ENCODE results near the gene MRPS6.

MRPS6 gene

DNA sequence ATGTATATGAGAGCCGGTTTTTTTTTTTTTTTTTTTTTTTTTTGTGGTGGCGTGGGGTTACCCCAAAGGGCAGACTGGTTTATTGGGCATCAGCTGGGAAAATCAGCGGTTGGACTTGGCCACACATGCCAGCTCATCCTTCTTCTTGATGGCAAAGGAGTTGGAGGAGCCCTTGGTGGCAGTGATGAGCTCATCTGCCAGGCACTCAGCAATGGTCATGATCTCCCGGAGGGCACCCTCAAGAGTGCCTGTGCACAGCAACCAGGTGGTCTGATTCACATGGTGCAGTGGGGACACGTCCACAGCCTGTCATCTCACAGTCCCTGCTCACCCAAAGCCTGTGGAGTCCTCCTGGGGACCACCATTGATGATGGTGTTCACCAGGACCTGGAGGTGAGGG lies 62.0 kb downstream of the MRPS6 start:
- DNase-seq, result peak; percentile 15

DNA sequence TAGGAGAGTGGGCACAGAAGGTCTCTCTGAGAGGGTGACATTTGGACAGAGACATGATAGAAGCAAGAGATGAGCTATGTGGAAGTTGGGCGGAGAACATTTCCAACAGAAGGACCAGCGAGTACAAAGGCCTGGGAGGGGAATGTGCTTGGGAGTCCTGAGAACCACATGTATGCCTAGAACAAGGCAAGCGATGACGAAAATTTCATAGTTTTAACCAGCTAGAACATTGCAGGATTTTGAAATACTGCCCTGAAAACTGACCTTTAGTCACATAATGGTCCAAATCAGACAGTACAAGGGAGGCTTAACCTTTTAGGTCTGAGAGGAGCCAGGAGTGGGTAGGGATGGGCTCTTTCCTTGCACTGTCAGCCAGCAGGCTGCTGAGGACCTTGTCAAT lies 68.0 kb downstream of the MRPS6 start:
- DNase-seq, result no peak

DNA sequence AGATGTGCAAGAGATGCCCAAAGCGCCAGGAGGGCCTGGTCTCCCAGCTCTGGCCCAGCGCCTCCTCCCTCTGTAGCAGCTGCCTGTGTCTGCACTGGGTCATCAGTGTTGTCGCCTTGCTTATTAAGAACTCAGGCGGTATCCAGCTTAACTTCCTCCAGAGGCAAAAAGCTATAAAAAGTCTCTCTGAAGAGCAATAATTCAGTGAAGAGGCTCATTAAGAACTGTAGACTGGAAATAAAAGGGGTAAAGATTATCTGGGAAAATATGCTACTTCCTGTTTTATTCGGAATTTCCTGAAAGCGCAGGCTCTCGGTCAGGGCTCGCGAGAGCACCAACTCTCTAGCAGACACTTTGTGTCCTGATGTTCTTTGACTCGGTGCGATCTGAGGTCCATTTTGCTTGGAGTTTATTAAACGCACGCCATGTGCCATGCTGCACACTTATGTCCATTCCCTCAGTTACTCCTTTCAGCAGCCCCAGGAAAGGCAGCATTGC lies 70.4 kb downstream of the MRPS6 start:
- DNase-seq, result no peak

DNA sequence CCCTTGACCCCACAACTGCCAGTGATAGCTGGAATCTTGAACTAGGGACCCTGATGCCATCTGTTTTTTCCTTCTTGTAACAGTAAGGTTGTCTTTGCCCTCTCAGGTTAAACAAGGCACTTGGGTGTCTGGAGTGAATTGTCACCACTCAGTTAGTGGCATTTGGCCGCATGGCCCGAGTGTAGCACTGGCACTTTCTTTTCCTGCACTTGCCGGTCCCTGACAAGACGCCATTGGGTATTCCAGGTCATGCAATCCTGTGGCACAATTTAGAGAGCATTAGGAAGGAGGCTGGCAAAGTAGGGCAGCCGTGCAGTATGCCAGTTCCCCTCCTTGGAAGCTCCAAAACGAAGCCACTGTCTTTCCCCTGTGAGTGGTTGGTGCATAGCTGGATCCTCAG lies 70.8 kb downstream of the MRPS6 start:
- no peak for DNase-seq

DNA sequence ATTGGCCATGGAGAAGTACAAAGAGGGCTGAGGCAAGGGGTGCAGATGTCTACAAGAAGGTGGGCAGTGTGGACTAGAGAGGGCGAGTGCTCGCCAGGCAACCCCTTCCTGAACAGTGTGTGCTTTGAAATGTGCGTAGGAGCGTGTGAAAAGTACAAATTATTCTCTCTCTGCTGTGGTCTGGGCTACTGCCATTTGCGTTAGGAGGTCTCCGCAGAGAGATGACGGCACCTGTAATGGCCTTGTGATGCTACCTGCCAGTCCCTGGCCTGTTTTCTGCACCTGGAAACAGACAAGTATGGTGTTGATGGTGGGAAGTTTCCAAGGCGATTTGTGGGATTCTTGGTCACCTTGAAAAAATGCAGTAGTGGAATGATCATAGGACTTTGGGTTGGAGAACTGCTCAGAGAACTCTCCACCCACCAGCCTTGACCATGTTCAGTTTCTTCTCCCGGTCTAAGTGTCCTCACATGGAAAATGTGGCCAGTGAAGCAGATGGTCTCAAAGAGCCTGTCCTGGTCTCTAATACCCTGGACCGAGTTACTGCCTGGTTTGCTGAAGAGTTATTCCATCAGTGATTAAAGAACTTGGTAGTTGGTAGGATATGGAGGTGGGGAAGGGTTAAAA lies 74.5 kb downstream of the MRPS6 start:
- DNase-seq, result peak; percentile 11

DNA sequence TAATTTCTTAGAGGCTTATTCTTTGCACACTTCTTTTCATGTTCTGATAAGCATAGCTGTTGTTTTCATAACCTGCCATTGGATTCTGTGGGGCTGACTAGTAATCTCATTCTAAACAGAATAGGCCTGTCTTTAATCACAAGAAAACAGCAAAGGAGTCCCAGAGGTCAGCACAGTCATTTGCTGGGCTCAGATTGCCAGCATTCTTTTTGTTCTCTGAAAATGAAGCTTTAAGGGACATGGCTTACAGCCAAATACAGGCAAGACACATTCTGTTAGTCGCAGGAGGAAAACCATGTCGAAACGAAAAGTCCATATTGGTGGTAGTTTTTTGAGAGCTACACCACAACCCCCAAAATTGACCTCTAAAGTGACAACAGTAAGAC lies 75.0 kb downstream of the MRPS6 start:
- DNase-seq, result no peak

DNA sequence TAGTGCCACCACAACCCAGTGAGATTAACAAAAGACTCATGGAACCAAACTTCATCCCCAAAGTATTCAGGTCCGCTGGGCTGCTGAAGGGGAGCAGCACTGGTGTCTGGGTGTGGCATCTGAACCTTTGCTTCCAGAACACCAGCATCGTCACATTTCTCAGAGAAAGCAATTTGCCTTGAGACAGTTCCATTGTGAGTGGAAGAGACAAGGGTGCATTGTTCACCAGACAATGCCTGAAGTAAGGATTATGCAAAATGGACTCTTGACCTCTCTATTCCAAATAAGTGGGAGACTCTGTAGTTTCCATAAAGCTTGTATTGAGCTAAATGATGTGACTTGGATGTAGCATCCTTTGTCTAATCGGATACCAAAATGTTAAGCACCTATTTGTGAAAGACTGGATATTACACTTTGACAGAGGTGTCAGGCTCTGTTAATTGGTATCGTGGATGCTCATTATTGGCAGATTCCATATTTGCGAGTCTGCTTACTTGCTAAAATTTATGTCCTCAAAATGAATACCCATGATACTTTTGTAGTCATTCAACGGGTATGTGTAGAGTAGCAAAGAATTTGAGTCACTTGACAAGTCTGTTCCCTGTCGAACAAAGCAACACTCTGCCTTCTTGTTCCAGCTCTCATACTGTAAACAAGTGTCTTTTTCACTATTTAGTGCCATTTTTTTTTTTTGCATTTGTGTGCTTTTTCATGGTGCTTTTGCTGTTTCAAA lies 75.6 kb downstream of the MRPS6 start:
- no peak for DNase-seq

DNA sequence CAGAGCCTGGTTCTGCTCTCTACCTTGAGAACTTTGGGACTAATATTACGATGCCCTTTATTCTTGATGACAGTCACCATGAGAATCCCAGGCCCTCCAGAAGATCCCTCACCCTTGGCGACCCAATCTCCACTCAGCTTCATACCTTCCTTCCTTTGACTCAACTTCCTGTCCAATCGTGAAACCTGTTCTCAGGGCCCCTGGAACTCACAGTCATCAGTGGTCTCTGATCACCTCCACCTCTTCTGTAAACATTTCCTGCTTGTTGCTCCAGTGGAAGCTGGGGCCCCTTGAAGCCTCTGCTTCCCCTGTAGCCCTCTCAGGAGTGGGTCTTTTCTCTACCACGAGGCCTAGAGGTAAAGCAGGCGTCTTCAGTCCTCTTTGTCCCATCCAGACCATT lies 79.1 kb downstream of the MRPS6 start:
- DNase-seq, result no peak

DNA sequence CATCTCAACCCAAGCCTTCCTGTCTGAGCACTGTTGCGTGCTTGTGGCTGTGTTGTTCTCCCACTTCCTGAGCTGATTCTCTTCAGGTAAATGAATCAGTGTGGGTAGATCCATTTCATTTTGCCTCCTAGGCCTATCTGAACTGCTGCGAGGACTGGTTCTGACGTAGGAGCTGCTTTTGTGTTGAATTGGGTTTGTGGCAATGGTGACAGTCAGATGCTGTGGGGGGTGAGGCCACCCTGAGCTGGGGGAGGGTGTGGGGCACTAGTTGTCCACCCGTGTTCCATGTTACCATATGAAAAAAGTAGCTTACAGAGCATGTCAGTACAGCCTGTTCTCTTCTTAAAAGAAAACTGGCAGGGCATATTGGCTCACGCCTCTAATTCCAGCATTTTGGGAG lies 81.5 kb downstream of the MRPS6 start:
- DNase-seq, result no peak

DNA sequence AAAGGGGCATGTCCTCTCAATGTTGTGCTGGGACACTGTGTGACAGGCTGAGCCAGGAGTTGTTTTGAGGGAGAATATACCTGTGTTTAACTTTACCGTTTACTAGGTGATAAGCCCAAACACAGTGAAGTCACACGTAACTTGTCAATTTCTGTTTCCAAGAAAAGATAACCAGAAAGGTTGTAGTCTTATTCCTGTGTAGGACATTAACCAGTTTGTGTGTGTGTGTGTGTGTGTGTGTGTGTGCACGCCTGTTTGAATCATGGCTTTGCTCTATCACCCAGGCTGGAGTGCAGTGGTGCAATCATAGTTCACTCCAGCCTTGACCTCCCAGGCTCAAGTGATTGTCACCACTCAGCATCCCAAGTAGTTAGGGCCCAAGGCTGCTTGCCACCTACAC lies 83.6 kb downstream of the MRPS6 start:
- DNase-seq, result no peak

DNA sequence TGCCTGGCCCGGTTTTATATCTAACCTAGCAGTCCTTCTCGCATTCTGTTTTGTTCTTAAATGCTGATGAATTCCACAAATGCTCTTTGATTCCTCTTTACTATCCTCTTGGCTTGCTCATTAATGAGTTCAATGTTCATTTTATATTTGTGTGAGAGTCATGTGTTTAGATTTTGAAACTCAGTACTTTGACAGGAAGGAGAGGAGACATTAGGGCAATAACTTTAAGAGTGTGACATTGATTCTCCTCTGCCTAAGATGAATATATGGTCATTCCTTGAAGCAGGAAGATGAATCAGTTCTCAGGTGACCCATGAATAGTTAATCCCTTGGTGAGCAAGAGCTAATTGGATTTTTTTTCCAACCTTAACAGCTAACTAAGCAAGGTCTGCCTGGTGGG lies 84.1 kb downstream of the MRPS6 start:
- no peak for DNase-seq

DNA sequence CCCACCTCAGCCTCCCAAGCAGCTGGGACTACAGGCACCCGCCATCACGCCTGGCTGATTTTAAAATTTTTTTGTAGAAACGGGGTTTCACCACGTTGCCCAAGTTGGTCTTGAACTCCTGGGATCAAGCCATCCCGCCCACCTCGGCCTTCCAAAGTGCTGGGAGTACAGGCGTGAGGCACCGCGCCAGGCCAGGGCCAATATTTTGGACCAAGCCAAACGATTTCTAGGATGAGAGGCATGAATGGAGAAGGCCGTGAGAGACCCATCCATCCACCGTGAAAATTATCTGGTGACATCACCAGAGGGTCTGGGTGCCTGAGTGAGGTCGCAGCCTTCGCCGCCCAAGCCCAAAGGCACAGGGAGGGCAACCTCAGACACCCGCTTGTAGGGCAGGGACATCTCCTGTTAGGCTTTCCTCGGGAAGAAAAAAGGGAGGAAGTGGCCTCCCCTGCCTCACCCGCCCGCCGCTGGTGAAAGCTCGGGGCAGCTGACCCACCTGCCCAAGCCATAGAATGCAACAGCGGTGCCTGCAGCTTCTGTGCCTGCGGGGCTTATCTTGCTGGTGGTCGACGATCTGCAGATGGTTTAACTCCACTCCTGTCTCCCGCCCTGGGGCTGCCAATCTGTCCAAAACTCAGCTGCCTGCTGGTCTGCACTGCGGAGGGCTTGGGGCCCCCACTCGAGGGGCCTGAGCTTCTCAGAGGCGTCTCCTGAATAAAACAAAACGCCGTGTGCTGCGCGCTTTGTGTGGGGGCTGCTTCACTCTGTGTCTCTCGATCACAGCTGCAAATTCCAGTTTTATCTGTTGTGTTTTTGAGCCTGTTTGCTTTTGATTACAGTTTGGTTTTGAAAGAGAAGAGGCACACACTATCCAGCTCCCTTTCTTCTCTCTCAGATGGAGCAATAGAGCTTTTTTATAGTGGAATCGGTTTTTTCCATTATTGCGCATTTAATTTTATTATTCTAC lies 85.8 kb downstream of the MRPS6 start:
- no peak for DNase-seq

DNA sequence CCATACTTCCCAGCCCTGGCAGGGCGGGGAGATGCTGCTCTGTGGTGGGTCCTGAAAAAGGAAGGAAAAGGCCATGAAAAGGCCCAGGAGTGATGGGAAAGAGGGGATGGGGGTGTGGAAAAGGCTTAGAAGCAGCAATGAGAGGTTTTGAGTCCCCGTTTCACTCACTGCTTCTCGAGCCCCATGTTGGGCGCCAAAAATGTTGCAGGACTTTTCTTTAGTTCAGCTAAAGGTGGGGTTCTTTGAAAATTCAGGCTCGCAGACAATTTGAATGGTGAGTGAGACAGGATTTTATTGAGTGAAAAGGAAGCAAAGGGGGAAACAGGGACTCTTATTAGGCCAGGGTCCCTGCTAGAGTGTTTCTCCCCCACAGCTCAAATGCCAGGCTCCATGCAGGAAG lies 93.1 kb downstream of the MRPS6 start:
- DNase-seq, result peak; percentile 8

DNA sequence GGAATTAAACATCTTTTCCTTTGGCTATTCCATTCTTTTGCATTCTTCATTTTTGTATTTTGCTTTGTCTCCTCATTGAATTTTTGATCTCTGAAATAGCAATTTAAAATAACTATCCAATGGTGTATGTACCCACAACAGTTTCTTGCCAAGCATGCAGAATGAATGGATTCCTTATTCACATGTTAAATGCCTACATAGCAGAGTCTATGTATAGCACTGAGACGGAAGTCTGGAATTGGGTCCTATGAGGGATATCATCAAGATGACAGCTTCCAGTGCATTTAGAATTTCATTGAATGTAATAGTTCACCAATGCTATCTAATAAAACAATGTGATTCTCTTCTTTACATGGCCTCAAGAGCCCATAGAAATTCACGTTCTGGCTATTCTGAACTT lies 97.5 kb downstream of the MRPS6 start:
- DNase-seq, result no peak

DNA sequence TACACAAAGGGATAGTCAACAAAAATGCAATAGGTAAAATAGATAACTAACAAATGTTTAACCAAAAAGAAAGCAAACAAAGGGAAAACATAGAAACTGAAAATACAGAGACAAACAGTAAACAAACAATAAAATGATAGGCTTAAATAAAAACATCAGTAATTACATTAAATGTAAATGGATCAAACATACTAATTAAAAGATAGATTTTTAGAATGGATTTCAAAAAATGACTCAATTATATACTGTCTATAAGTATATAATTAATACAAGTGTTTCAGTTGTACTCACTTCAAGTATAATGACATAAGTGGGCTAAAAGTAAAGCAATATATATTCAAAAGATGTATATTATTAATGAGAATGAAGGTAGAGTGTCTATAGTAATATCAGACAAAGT lies 101.1 kb downstream of the MRPS6 start:
- no peak for DNase-seq

DNA sequence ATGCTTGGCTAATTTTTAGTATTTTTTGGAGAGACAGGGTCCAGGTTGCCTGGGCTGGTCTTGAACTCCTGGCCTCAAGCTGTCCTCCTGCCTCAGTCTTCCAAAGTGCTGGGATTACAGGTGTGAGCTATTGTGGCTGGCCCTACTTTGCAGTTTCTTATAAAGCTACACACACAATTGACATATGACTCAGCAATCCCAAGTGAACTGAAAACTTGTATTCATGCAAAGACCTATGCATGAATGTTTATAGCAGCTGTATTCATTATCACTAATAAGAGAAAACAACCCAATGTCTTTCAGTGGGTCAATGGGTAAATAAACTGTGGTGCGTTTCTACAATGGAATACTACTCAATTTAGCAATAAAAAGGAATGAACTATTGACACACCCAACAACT lies 103.1 kb downstream of the MRPS6 start:
- DNase-seq, result no peak

DNA sequence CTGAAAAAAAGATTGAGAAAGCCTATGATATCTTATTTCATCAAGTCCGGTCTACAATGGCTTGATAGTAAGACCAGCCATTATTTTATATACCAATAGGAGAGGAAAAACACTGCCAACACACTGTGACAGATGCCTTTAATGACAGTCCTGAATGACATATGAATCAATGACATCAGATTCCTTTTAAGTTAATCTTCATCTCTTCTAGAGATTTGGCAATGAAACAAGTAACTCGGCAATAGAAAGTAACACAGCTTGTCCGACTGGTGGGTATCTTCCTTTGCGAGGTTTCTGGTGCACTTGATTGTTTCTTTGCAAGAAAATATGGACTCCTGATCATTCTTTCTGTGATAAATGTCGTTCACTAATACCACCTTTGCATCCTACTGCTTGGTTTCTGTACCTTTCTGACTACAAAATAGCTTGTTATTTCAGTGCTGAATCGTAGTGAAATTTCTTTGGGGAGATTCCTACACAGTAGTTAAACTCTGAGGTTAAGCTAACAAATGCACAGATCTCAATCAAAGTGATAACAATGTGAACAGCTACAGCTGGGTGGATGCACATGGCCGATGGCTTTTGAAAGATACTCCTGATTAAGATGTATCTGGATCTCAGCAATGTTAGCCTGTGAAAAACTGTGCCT lies 104.7 kb downstream of the MRPS6 start:
- DNase-seq, result no peak

DNA sequence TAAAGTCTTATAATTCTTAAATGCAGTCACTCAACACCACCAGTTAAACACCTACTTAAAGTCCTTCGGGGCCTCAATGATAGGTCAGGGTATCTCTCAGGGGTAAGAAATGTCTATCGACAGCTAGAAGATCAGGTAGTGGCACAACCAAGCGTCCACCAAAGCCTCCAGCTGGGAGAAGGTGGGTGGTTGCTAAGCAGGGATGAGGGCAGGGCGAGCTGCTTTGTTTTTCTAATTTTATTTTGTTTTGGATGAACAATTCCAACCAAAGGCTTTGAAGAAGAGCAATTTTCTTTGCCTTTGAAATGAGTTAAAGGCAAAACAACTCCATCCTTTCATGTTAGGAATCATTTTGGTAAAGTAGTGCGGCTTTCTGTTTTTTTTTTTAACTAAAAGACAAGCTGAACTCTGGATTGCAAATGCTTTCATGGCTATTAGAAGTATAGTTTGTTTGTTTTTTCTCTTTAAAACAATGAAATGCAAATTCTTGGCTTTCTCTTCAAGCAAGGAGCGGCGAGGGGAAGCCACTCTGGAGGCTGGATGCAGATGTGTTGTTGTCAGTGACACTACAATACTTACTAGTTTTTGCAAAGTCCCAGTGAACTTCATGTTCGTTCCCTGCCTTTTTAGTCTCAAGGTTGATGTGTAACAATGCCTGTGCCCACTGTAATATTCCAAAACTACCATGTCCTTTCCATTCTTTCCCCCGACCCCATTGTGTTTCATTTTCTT lies 106.0 kb downstream of the MRPS6 start:
- no peak for DNase-seq

DNA sequence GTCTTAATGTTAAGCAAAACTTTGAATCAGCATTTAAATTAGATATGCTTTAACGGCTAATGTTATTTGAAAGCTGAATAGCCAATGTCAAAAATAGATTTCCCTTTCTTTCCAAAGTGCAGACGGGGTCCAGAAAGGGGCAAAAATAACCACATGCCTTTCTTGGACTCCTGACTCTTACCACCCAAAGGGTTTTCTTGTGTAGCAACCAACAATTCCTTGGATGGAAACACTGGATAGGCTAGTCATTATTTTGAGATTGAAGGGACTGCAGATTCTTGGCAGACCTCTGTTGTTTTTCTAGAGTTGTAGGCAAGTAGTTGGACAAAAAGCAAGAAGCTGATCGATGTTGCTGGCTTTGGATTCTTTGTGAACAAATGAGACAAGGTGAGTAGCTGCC lies 107.0 kb downstream of the MRPS6 start:
- DNase-seq, result no peak

DNA sequence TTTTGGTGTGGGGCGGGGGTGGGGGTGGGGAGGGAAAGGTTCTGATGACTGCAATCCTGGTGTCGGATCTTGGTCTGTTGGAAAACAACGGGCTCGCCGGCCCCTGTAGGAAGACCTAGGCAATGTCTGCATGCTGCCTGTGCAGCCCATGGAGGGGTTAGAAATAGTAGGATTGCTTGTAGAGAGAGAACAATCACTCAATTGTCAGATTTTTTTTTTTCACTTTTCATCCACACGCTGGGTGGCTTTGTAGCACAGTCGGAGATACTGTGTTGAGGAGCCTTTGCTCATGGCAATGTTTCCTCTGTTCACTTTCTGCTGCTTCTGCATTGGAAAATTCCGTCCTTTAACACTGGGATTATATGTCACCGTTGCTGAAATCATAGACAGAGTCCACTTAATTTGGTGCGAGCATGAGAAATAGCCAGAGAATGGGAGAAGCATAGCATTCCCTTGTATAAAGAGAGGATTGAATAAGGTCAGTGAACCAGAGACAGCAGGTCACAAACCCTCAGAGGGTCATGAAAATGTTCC lies 107.5 kb downstream of the MRPS6 start:
- DNase-seq, result no peak

DNA sequence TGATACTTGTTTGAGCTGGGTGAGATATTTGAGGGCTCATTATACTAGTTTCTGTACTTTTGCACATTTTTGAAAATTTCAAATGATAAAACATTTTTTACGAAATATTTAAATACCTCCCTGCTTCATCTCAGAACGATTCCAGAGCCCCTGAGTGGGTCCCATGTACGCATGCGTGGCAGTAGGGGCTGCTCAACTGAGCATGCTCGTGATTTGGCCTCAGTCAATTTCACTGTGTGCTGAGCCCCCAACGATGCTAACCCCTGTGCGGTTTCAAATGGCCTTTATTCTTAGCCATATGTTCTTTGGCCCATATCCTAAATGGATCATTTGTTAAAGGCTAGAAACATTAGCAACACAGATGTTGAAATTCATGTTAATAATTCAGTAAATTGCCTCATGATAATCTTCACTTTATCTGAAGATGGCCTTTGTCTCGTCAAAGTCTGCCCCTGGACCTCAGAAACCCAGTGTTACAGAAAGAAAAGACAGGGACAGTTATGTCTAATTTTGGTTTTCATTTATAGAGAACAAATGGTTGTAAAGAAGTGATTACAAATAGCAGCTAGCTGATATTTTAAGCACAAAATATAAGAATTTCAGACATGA lies 108.2 kb downstream of the MRPS6 start:
- DNase-seq, result no peak

DNA sequence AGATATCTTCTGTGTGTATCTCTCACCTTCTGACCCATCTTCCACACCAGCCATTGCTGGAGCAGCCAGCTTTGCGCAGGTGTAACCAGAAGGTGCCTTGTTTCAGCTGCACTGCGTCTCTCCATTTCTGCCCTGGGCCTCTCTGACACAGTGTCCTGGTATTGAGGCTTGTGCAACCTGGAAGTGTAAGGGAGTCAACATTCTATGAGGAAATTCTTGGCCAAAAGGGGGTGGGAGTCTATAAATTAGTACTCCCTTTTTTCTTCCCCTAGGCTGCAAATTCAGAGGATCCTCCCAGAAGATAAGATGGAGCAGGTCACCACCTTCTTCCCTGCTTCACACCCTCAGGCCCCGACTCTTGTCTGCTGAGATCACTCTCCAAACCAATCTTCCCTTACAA lies 109.1 kb downstream of the MRPS6 start:
- no peak for DNase-seq
